CD4-positive, alpha-beta T cell treated with Interleukin-17A for 4 hours (primary cell): ENCODE measurements around the gene CHST9.

ENCODE experiments used
- DNase-seq: peaks from one replicate; pipeline ENCODE4 v3.0.0-alpha.2; 2020; ENCODE audit warnings: mixed read lengths

CHST9 gene

DNA sequence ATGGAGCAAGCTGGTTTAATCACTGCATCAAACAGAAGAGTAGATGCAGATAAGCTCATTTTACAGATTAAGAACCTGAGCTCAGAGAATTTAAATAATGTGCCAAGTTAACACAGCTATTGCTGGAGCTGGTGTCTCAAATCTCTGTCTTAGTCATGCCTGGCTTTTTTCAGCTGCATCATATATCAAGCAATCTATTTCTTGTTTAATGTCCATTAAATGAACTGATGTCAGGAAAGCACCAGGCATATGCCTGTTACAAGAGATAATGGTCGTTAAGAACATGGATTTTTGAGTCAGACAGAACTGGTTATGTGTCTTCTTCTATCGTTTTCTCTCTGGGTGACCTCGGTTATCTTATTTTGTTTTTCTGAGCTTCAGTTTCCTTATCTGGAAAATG, 259.8 kb downstream of the CHST9 start:
- no peak for DNase-seq

DNA sequence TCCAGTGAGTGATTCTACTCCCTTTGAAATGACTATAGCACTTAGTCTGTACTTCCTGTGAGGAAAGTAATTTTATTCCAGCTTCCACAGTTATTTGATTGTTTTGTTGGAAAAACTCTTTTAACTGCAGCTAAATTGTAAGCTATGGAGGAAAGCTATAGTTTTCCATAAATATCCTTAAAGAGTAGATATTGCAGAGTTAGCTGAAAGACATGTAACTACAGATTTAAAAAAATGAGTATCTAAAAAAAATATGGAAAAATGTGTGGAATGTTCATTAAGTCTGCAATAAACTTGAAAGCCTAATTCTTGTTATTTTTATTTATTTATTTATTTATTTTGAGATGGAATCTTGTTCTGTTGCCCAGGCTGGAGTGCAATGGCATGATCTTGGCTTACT, 262.8 kb downstream of the CHST9 start:
- DNase-seq = no peak

DNA sequence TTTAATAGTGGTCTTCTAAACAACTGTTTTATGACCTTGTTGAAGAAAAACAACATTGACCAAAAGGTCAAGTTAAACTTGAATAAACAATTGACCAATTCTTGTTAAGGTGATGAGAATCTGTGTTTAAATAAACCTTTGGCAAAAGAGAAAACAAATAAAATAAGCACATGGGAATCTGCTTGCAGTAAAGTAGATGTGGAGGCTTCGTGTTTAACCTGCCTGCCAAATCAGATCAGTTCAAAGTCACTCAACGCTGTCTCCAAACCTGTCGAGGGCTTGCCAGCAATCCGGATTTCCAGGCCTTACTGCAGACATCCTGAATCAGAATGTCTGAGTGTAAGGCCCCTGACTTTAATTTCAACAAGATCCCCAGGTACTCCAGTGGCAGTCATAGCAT, 264.5 kb downstream of the CHST9 start:
- DNase-seq = no peak

DNA sequence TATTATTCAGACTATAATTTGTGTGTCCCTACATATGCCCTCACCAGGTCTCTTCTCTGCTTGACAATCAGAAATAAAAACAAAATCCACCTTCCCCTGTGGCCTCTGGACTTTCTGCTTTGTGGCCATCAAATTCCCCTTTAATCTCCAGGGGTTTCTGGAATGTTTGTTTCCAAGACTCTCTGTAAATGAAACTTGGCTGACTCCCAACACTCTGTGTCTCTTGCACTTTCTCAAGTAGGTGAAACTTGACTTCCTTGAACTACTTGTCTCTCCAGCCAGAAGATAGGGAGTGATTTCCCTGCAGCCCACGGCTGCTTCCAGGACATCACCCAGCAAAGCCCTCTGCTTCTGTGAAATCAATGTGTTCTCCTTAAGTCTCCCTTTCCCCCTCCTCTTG, 265.5 kb downstream of the CHST9 start:
- no peak for DNase-seq

DNA sequence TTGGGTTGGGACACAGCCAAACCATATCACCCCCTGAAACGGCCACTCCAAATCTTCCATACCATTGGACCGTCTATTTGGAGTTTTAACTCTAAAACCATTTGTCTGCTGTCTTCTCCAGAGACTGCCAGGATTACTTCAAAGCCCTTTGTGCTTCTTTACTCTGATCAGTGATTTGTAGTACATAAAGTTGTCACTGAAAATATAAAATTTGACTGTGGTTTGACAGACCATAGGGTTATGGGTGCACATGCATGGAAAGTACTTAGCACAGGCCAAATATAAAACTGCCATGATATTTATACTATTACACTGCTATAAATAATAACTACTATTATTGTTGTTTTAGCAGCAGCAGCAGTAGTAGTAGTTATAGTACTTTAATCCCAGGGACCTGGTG, 265.9 kb downstream of the CHST9 start:
- DNase-seq = no peak

DNA sequence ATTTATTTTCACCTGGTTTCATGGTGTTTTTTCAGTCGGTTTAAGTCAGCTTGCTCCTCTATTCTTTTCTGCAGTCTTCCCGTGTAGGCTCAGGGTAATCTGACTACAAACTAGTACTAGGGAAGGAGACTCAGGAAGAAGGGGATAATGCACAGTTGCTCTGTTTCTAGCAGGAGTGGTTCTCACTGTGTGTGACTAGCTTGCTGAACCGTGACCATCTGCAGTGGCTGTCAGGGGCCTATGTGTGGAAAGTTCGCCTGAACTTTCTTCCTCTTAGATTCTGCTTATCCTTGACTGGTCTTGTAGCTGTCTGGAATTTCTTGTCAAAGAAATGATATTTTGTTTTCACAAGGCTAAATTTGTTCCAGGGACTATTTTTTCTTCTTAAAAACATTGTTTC, 273.3 kb downstream of the CHST9 start:
- DNase-seq = no peak

DNA sequence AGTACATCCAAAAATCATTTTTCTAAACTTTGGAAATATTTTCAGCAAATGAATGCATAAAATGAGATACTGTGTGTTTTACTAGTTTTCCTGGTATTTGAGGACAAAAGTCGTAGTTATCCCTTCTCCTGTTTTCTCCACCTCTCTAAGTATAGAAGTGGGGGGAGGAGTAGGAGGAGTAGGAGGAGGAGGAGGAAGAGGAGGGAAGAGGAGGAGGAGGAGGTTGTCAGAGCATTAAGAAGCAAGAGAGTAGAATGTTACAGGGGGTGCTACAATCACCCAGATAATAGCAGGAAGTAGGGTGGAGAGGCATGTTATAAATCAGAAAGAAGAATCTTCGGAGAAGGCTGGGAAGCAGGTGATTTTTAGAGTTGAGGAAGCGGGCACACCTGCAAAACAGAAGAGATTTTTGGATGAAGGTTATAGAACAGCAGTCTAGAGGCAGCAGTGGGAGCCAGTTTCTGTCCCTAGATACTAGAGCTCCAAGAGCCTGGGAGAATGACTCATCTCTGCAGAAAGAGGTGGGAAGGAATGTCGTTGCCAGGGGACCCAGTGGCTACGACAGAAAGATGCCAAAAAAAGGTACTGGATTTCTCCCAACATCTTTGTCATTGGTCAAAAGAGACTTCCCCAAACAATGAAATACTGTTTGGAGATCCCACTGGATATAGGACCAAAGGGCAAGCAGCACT, 275.4 kb downstream of the CHST9 start:
- DNase-seq = no peak

DNA sequence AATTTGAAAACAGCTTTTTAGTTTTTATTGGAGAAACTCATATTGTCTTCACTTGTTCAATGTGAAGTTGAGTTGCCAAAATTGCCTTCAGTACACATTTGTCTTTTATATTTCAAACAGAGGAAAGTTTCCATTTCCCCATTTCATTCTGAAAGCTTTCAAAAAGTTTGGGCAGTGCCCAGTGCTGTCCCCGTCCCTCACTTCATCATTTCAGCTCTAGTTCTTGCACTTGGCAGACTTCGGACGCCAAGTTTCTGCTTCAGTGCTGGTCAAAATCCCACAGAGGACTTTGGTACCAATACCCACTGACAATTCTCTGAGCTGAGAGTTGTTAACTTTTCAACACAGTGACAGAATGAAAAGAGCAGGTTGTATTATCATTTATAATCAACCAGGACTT, 276.2 kb downstream of the CHST9 start:
- no peak for DNase-seq

DNA sequence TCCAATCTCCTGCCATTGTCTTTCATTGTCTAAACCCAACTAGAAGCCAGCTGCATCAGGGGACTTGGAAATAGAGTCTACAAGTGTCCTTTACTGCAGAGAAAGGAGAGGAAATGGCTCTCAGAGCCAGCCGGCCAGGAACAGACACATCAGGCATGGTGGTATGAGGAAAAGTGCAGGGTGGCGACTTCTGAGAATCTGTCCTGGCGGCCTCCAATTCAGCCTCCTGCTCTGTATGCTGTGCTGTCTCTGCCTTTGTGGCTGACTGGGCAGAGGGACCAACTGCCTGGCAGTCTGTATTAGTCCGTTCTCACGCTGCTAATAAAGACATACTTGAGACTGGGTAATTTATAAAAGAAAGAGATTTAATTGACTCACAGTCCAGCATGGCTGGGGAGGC, 282.8 kb downstream of the CHST9 start:
- DNase-seq = no peak

DNA sequence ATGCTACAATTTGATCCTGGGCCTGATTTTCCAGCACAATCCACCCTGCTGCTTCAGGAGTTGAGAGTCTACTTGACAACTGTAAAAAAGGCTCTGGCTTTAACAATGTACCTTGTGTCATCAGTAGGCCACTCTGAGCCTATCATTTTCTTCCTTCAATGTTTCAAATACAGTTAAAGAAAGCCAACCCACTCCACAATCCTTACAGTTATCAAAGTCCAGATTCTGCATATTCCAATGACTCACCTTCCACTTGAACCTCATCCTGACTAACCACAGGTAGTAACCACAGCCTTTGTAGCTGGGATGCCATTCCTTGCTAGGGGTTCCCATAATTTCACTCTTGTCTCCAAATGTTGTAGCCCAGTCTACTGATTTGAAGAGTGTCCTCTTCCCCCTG, 284.1 kb downstream of the CHST9 start:
- no peak for DNase-seq

DNA sequence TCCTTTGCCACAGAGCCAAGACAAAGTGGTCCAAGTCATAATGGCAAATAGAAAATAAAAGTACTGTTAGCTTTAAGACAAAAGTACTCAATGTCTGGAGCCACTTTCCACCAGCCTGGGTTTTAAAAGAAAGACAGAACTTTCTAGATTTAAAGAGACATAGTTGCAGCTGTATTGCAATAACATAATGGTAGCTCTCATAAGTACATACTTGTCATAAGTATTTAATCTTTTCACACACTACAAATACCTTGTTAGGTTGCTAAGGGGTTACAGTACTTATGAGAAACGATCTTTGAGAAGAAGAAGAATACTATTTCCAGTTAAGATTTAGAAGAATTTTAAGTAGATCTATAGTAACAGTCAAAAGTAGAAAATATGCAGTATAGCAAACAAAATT, 290.7 kb downstream of the CHST9 start:
- no peak for DNase-seq

DNA sequence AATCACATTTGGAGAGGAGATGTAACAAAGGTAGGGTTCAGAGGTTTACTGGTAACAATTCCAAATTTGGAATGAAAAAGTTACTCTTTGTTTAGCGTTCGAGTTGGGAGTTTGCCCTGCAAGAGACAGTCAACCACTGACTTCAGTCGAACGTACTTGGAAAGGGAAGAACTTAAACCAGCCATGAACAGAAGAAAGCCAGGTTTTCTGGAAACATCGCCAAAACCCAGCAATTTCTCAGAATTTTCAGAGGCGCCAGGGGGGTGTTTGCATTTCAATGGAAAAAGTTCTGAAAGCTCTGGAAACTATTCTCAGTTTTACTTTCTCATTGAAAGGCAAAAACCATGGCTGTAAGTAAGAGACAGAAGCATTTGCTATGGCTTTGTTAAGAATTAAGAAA, 291.1 kb downstream of the CHST9 start:
- no peak for DNase-seq

DNA sequence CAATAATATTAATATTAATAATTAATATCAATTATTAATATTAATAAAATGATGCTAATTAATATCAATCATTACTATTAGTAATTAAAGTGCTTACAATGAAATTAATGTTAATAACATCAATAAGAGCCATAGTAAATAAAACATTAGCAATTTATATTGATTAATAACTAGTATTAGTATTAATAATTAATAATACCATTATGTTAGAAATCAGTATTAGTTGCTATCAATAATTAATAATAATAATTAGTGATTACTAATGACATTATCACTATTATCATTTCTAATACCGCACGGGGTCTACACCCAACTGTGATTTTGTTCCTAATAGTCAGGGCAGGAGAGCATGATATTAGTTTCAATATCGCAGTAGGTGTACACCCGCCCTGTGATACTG, 296.8 kb downstream of the CHST9 start:
- no peak for DNase-seq

DNA sequence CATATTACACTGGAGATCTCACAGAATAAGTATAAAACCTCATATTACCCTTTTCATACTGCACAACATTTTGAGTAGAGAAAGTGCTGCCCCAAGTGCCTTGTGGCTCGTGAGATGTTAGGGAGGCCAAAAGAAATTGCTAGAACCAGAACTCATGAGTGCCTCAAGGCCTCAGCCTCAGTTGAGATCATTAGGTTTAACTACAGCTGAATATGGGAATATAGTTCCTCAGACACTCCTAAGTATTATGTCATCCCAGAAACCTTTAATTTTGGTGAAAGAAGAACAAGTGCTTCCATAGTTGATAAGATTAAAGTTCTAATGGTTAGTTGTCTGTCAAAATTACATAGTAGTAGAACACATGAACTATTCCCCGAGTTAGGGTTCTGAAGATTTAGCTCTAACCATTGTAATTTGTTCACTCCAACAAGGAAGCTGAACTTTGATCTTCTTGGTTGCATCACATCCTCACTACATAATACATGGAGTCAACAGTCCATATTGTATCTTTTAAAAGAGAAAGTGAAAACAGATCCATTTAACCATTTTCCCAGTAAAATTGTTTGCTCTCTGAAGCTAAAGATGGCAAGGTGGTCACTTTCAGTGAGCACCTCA, 310.0 kb downstream of the CHST9 start:
- DNase-seq = no peak

DNA sequence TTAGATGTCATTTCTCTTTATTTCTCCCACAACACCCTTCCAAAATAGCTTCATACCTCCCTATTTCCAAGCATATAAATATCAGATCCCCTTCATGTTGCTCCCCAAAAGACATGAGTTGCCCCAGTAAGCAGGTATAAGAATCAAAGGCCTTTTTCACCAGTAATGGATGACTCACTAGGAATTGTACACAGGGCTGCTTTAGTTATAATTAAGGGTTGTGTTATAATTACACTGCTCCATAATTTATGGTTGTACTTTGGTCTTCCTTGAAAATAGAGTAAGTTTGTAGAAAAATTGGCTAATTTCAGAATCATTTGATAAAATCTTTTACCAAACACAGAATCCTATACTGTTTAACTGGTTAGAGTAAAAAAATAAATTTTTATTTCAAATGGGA, 310.8 kb downstream of the CHST9 start:
- DNase-seq = no peak

DNA sequence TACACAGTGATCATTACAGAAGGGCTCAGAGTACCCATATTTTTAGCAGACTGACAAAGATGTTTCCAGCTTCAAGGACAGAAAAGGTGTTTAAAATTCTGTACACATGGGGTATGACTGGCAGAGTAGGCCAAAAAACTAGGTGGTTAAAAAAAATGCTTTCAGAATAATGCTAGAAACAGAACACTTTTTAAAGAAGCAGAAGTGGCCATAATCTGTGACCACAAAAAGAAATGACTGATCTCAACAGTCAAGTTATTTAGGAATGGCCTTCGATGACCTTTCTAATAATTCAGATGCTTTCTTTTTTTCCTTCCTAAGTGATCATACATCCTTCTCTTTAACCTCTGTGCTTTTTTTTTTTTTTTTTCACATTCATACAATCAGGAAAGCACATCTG, 315.5 kb downstream of the CHST9 start:
- DNase-seq = no peak

DNA sequence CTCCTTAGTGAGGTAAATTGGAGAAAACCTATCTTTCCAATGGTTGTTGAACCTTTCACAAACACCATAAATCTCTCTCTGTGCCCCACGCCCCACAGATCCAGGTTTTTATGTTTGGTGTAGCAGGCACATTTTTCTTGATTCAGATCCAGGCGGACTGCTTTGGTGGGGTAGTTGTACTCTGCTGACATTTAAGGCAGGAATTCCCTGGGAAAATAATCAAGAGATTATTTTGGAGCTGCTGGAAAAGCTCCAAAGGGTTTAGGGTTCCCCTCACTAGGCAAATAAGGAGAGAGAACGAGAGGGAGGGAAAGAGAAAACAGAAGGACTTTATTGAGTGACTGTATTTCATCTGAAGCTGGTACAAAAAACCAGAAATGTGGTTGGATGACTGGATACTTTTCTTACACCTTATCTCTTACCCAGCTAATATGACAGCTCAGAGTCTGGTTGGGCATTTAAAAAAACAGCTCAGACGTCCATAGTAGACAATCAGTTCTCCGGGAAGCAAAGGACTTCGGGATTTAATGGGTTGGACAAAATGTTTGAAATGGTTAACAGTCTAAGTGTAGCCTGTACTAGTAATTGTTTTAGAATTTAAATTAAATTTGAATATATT, 316.0 kb downstream of the CHST9 start:
- no peak for DNase-seq

DNA sequence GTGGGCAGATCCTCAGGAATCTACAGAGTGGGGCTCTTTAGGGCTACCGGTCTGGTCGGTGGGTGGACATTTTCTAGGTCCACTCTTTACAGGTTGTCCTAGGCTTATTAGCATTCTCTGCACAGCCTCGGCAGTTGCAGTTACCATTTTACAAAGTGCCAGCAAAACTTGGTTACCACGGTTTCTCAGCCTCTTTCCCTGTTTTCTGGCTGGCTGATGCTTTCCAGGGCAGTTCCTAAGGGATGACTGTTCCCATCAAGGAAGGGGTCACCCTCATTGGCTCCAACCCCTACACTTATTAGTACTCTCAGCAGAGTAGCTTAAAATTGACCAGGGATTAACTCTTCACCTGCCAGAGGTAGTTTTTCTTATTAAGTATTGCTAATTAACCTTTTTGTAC, 317.6 kb downstream of the CHST9 start:
- DNase-seq = no peak

DNA sequence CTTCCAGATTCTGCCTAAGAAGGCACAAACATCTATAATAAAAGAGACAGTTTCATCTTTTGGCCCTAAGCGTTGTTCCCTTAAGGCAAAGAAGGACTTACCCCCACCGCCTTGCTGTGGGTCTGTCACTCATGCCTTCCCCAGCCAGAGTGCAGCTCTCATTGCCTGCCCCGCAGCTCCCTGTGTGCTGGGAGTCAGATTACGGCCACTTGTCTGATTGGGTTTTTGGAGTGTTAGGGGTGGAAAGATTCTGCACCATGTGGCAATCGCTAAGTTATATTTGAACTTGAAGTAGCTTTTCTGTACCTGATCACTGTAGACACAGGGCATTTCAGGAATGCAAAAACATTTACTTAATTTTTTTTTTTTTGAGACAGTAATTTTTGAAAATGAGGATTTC, 319.6 kb downstream of the CHST9 start, which contains the start of gene AQP4:
Gene AQP4, minus strand, starts transcription at position 151 of the 400 bp plus-strand sequence. Its CDS starts 18 bp downstream, at position 133.
- DNase-seq = no peak

DNA sequence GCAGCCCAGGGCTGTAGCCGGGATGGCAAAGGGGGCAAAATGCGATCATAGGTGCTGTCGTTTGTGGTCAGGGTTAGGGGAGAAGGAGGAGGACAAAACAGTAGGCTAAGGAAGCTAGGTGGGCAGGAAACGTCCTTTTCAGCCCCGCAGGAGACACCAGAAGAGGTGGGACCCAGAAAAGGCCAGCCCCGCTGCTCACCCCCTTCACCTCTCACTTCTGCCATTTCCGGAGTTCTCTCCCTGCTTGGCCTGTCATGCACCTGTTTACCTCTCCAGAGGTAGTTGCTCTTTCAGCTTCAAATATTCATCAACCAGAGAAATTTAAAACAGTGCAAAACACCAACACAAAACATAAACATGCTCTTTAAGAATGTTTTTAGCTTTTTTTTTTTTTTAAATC, 320.4 kb downstream of the CHST9 start:
- DNase-seq = no peak

DNA sequence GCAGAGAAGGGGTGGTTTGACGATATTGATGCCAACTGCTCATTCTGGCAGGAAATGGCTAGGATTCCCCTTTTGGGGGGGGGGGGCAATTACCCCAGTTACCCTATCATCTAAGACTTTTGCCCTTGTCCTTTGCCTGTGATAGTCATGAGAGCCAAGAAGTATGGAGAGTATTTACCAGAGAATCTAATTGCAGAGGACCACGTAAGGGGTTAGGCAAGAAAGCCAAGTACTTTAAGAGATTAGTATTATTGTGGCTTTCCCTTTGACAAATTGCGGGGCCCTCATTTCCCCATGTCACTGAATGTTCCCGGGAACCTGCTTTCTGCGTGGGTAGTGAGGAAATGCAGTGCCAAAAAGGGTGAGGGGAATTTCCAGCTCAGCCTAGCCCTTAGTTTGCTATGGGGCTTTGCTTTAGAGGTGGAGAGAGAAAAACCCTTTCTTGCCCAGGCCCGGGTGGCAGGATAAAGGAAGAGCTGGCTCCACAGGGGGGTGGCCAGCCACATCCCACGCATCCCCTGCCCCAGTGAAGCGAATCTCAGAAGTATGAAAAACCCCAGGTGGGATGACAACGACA, 321.1 kb downstream of the CHST9 start:
- no peak for DNase-seq

DNA sequence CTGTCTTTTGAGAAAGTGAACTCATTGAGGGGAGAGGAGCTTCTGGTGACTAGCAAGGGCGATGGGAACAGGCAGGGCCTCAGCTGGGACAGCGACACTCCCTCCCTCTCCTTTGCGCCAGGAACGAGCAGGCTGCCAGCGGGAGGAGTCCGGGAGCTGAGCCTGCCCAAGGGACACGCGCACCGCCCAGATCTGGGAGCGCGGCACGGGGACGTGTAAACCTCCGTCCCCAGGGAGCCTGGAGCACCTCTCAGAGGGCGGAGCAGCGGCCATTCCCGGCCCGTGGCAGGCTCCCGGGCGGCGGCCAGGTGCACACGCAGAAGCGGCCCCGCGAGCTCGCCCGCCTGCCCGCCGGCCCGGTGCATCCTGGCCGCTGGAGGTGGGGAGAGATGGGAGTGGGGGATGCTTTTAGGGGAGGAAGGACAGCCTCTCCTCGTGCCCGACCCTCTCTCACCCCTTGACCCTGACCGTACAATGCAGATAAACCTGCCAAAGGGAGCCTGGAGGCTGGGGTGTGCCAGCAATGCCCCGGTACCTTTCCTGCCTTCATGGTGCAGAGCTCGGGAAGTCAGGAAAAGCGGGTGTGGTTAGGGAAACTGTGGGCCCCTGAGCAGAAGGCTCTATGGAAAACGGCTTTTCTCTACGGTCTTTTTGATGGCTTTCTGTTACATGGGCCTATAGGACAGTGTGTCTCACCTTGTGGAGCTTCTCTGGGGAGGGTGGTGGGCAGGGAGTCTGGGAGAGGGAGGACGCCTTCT, 321.8 kb downstream of the CHST9 start:
- DNase-seq = no peak

DNA sequence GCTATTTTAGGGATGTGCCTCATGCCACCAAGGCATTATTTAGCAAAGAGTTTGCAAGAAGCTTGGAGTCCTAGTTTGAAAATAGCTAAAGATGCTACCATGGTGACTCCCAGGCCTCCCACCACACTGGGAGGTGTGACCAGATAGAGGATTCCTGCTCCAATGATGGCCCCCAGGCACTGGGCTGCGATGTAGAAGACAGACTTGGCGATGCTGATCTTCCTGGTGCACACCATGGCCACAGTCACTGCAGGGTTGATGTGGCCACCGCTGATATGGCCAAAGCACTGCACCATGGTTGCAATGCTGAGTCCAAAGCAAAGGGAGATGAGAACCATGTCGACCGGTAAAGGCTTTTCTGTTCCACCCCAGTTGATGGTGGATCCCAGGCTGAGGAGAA, 323.0 kb downstream of the CHST9 start:
- no peak for DNase-seq
